HepG2 (cell line): ENCODE results near the gene SERTAD1. TPM values are rescaled to one million over a fixed set of nuclear protein-coding genes. Genes with fewer than 3 reads are reported as not detected.
A peak's percentile ranks its signal among the peaks of the same experiment; 100 is the strongest.

ENCODE experiments used
- ARHGAP35 ChIP-seq: sonication (generic); formaldehyde crosslinking; IDR thresholded peaks from 2 replicates; pipeline ENCODE4 v1.9.0; 2022; ENCODE audit warnings: mild to moderate bottlenecking, inconsistent platforms, moderate library complexity, missing genetic modification reagents, borderline replicate concordance
- BRF2 ChIP-seq: sonication (generic); formaldehyde crosslinking; IDR thresholded peaks from 2 replicates; pipeline ENCODE4 v1.8.1; 2022; ENCODE audit warnings: mild to moderate bottlenecking, missing genetic modification reagents
- JUNB ChIP-seq: sonication (generic); formaldehyde crosslinking; IDR thresholded peaks from 2 replicates; pipeline ENCODE4 v1.8.0; 2022; ENCODE audit warnings: missing genetic modification reagents, mild to moderate bottlenecking, borderline replicate concordance
- KLF9 ChIP-seq: IDR thresholded peaks from 2 replicates; pipeline ENCODE4 v1.6.1; 2016; ENCODE audit warnings: low read depth
- MBNL3 ChIP-seq: fragments of 250-450 bp; sonication (Bioruptor Pico); conservative IDR thresholded peaks from 2 replicates; pipeline ENCODE4 v1.8.0; 2022; ENCODE audit warnings: mild to moderate bottlenecking, inconsistent platforms
- MEIS1 ChIP-seq: sonication (generic); formaldehyde crosslinking; IDR thresholded peaks from 2 replicates; pipeline ENCODE4 v1.9.0; 2021; ENCODE audit warnings: mild to moderate bottlenecking, missing genetic modification reagents, moderate library complexity, borderline replicate concordance
- PCBP1 ChIP-seq: fragments of 200-400 bp; formaldehyde crosslinking; IDR thresholded peaks from 2 replicates; pipeline ENCODE4 v1.6.1; 2017; ENCODE audit warnings: mild to moderate bottlenecking, low read depth, low read length, borderline replicate concordance
- RAD21 ChIP-seq: fragments of 450-650 bp; formaldehyde crosslinking; IDR thresholded peaks from 2 replicates; pipeline ENCODE4 v1.5.0; 2020; ENCODE audit warnings: mild to moderate bottlenecking
- RCOR2 ChIP-seq: IDR thresholded peaks from 2 replicates; pipeline ENCODE4 v1.6.1; 2016; ENCODE audit warnings: missing biosample characterization, missing genetic modification reagents
- REPIN1 ChIP-seq: sonication (generic); formaldehyde crosslinking; IDR thresholded peaks from 2 replicates; pipeline ENCODE4 v1.8.0; 2022; ENCODE audit warnings: missing genetic modification reagents, low read depth, mild to moderate bottlenecking, borderline replicate concordance
- SOX5 ChIP-seq: IDR thresholded peaks from 2 replicates; pipeline ENCODE4 v1.6.1; 2016; ENCODE audit warnings: borderline replicate concordance
- TBL1XR1 ChIP-seq: fragments of 150-350 bp; IDR thresholded peaks from 2 replicates; pipeline ENCODE4 v1.6.1; 2014; ENCODE audit warnings: borderline replicate concordance, low read length; ENCODE audit not compliant: partially characterized antibody
- TCF7 ChIP-seq: sonication (generic); IDR thresholded peaks from 2 replicates; pipeline ENCODE4 v1.6.1; 2016; ENCODE audit warnings: antibody characterized with exemption, low read depth
- ZBTB21 ChIP-seq: sonication (generic); formaldehyde crosslinking; IDR thresholded peaks from 2 replicates; pipeline ENCODE4 v1.4.0; 2020; ENCODE audit warnings: missing genetic modification reagents
- ZFAT ChIP-seq: sonication (generic); formaldehyde crosslinking; conservative IDR thresholded peaks from 2 replicates; pipeline ENCODE4 v1.8.1; 2023; ENCODE audit warnings: missing genetic modification reagents, inconsistent platforms
- ZNF260 ChIP-seq: sonication (generic); formaldehyde crosslinking; IDR thresholded peaks from 2 replicates; pipeline ENCODE4 v1.4.0; 2020; ENCODE audit warnings: missing genetic modification reagents, low read depth, mild to moderate bottlenecking, borderline replicate concordance
- ZNF274 ChIP-seq: sonication (generic); formaldehyde crosslinking; IDR thresholded peaks from 2 replicates; pipeline ENCODE4 v1.5.1; 2020; ENCODE audit warnings: mild to moderate bottlenecking, missing genetic modification reagents
- ZNF33A ChIP-seq: sonication (generic); formaldehyde crosslinking; IDR thresholded peaks from 2 replicates; pipeline ENCODE4 v1.5.1; 2020; ENCODE audit warnings: missing genetic modification reagents, mild to moderate bottlenecking, moderate library complexity, borderline replicate concordance
- ZNF383 ChIP-seq: sonication (generic); formaldehyde crosslinking; IDR thresholded peaks from 2 replicates; pipeline ENCODE4 v1.4.0; 2020; ENCODE audit warnings: missing genetic modification reagents, mild to moderate bottlenecking, borderline replicate concordance
- ZNF510 ChIP-seq: sonication (generic); formaldehyde crosslinking; IDR thresholded peaks from 2 replicates; pipeline ENCODE4 v1.4.0; 2020; ENCODE audit warnings: low read depth, mild to moderate bottlenecking, missing genetic modification reagents
- ZNF562 ChIP-seq: sonication (generic); formaldehyde crosslinking; IDR thresholded peaks from 2 replicates; pipeline ENCODE4 v1.8.0; 2022; ENCODE audit warnings: missing genetic modification reagents, borderline replicate concordance
- ZSCAN12 ChIP-seq: sonication (generic); formaldehyde crosslinking; IDR thresholded peaks from 2 replicates; pipeline ENCODE4 v1.9.0; 2021; ENCODE audit warnings: mild to moderate bottlenecking, missing genetic modification reagents
- polyA plus RNA-seq, 8 experiments: library from polyadenylated mRNA; depleted of rRNA in 3 of 8; stranded (reverse) in 7 of 8; unstranded in 1 of 8; fragments of >200 nt; fragmentation: Illumina TruSeq in 4 of 8; extraction: Trizol in 4 of 8; gene quantifications; 2 replicates each; pipeline versions ENCODE4 v1.2.1 to v1.2.3, GENCODE V29; 2011 to 2016; ENCODE audit warnings: low read depth in 4 of 8, missing spikeins in 1 of 8, mixed read lengths in 1 of 8; ENCODE audit not compliant: insufficient read depth in 1 of 8
- total RNA-seq, 5 experiments: library from RNA; depleted of rRNA; stranded (reverse); fragments of >200 nt; fragmentation: Illumina TruSeq; extraction: Trizol; gene quantifications; 2 replicates each; pipeline ENCODE4 v1.2.3, GENCODE V29; 2016; ENCODE audit warnings: low read depth in 1 of 5
- TF ChIP-seq, protein P1 (sequence below): sonication (generic); formaldehyde crosslinking; IDR thresholded peaks from 2 replicates; pipeline ENCODE4 v1.4.0; 2020; ENCODE audit warnings: missing genetic modification reagents
- TF ChIP-seq, protein P2 (sequence below): sonication (generic); formaldehyde crosslinking; IDR thresholded peaks from 2 replicates; pipeline ENCODE4 v1.5.1; 2020; ENCODE audit warnings: mild to moderate bottlenecking, missing genetic modification reagents, moderate library complexity
- TF ChIP-seq, protein P3 (sequence below), 2 experiments: fragments of 450-650 bp in 1 of 2; sonication (generic) in 1 of 2; formaldehyde crosslinking; IDR thresholded peaks; 2 replicates each; pipeline versions ENCODE4 v1.5.0 to v1.8.0; 2020 to 2022; ENCODE audit warnings: mild to moderate bottlenecking in 1 of 2, missing genetic modification reagents in 1 of 2

The SERTAD1 gene
- total and polyA plus RNA-seq, 2 of the 13 experiments (the other 11 are each of a cell fraction or from before 2014, with no cell fraction given): 4.3 to 4.5 TPM

DNA sequence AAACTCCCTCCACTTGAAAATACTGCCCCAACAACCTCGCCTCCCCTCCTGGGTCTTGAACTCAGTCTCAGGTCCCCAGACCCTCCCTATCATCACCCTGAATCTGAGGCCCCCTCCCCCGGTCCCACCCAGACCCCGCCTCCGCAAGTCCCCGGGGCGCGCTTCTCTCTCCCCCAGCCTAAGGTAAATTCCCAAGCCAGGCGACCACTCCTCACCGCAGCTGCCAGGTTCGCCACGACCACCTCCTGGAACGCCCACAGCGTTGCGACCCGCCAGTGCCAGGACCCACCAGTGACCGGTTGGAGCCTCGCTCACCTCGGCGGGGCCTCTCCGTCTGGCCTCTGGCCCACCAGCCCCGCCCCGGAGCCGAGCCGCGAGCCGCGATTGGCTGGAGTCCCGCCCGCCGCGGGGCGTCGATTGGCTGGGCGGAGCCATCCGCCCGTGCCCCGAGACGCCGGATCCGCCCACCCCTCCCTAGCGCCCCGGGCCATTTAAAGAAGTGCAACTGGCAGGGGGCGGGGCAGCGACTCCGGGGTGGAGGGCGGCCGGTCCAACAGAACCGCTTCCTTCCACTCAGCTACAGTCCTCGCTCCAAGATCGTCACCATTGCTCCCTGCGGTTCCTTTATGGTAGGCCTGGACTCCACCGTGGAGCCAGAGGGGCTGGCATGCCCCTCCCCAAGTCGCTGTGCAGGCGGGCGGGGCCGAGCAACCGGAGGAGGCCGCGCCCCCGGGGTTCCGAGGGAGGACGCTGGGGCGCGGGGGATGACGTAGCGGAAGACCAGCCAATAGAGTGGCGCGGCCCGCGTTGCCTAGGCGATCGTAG lies 18.4 kb upstream of the SERTAD1 start, which contains the start of gene SERTAD3 (continued):
- TF ChIP-seq, protein P1, sequence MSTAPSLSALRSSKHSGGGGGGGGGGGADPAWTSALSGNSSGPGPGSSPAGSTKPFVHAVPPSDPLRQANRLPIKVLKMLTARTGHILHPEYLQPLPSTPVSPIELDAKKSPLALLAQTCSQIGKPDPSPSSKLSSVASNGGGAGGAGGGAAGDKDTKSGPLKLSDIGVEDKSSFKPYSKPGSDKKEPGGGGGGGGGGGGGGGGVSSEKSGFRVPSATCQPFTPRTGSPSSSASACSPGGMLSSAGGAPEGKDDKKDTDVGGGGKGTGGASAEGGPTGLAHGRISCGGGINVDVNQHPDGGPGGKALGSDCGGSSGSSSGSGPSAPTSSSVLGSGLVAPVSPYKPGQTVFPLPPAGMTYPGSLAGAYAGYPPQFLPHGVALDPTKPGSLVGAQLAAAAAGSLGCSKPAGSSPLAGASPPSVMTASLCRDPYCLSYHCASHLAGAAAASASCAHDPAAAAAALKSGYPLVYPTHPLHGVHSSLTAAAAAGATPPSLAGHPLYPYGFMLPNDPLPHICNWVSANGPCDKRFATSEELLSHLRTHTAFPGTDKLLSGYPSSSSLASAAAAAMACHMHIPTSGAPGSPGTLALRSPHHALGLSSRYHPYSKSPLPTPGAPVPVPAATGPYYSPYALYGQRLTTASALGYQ (CRISPR knock-in tag): 0 out of 2 replicates have a peak, but pooled peaks have one; percentile 28
- TF ChIP-seq TBL1XR1 (no peak), ZNF510 (CRISPR knock-in tag) (no peak), RCOR2 (CRISPR knock-in tag) (no peak), JUNB (CRISPR knock-in tag) (no peak), ZNF383 (CRISPR knock-in tag) (no peak), ZFAT (no peak), ZNF260 (CRISPR knock-in tag) (no peak), TCF7 (no peak), KLF9 (CRISPR knock-in tag) (peak; percentile 94; the same call in 1 of the 2 replicates), SOX5 (no peak), ARHGAP35 (CRISPR knock-in tag) (no peak), MEIS1 (no peak), ZNF33A (no peak), PCBP1 (no peak), ZNF274 (CRISPR knock-in tag) (peak; percentile 62; the same call in 1 of the 2 replicates), REPIN1 (no peak), ZSCAN12 (CRISPR knock-in tag) (no peak), ZBTB21 (peak; percentile 70; the same call in 1 of the 2 replicates), RAD21 (peak; percentile 31; the same call in 1 of the 2 replicates), ZNF562 (no peak), BRF2 (CRISPR knock-in tag) (no peak), MBNL3 (CRISPR knock-in tag) (no peak)
- TF ChIP-seq, protein P2, sequence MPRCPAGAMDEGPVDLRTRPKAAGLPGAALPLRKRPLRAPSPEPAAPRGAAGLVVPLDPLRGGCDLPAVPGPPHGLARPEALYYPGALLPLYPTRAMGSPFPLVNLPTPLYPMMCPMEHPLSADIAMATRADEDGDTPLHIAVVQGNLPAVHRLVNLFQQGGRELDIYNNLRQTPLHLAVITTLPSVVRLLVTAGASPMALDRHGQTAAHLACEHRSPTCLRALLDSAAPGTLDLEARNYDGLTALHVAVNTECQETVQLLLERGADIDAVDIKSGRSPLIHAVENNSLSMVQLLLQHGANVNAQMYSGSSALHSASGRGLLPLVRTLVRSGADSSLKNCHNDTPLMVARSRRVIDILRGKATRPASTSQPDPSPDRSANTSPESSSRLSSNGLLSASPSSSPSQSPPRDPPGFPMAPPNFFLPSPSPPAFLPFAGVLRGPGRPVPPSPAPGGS (CRISPR knock-in tag): peak; percentile 82
- TF ChIP-seq, protein P3, sequence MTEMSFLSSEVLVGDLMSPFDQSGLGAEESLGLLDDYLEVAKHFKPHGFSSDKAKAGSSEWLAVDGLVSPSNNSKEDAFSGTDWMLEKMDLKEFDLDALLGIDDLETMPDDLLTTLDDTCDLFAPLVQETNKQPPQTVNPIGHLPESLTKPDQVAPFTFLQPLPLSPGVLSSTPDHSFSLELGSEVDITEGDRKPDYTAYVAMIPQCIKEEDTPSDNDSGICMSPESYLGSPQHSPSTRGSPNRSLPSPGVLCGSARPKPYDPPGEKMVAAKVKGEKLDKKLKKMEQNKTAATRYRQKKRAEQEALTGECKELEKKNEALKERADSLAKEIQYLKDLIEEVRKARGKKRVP (CRISPR knock-in tag; IDR thresholded peaks at IDR 0.05): no peak
